ENCODE results near the gene PDCD2L. TPM values are rescaled to one million over a fixed set of nuclear protein-coding genes. Genes with fewer than 3 reads are reported as not detected.

Gene PDCD2L
- polyA plus RNA-seq, 1 of the 3 experiments (the other 2 are of a cell fraction) = 20.8 TPM

- TF ChIP-seq, protein P1, sequence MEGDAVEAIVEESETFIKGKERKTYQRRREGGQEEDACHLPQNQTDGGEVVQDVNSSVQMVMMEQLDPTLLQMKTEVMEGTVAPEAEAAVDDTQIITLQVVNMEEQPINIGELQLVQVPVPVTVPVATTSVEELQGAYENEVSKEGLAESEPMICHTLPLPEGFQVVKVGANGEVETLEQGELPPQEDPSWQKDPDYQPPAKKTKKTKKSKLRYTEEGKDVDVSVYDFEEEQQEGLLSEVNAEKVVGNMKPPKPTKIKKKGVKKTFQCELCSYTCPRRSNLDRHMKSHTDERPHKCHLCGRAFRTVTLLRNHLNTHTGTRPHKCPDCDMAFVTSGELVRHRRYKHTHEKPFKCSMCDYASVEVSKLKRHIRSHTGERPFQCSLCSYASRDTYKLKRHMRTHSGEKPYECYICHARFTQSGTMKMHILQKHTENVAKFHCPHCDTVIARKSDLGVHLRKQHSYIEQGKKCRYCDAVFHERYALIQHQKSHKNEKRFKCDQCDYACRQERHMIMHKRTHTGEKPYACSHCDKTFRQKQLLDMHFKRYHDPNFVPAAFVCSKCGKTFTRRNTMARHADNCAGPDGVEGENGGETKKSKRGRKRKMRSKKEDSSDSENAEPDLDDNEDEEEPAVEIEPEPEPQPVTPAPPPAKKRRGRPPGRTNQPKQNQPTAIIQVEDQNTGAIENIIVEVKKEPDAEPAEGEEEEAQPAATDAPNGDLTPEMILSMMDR (IDR thresholded peaks at IDR 0.05) = no peak
- TF ChIP-seq YY1 (IDR thresholded peaks at IDR 0.05; ENCODE audit: low read depth) = no peak
- TF ChIP-seq RXRA (IDR thresholded peaks at IDR 0.05; ENCODE audit: borderline replicate concordance, low read depth) = no peak
- TF ChIP-seq CHD2 (IDR thresholded peaks at IDR 0.05; ENCODE audit: low read length, partially characterized antibody) = no peak
- TF ChIP-seq GABPA (IDR thresholded peaks at IDR 0.05; ENCODE audit: low read depth) = no peak
- no peak for TF ChIP-seq RAD21 (IDR thresholded peaks at IDR 0.05; ENCODE audit: low read length)
- no peak for TF ChIP-seq SMC3 (IDR thresholded peaks at IDR 0.05; ENCODE audit: low read depth, low read length)
- TF ChIP-seq NRF1 (IDR thresholded peaks at IDR 0.05; ENCODE audit: low read depth, low read length) = no peak
Observed at GRCh38 chr19:34418300-34418699, 14.1 kb downstream of the PDCD2L start (continued).

DNA sequence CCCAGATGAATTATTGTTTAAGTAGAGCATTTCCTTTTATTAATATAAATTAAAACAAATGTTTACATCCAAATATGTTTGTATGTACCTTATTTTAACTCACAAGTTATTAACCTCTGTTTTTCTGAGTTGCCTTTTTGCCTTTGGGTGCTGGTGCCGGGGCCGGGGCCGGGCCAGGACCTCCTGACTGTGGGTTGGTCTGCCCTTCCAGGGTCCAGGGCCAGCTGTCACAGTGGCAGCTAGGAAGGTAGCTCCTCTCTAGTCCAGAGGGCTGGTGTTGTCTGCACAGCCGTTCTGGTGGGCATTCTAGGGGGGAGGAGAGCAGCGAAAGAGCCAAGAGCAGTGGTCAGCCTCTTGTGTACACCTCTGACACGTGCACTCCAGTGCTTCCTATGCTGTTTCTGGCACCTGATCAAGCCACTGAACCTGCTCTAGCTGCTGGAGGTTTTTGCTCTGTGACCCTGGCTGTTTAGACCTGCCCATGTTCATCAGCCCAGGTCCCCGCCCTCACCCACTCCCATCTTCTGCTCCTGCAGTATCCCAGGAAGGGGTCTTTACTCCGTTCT lies 22.0 kb downstream of the PDCD2L start:
- Histone ChIP-seq H2AFZ (ENCODE audit: low read depth) (no peak overlapping the region), H3K27ac (ENCODE audit: low read depth in 2 of 2, low read length in 1 of 2) (no peak overlapping the region), H4K20me1 (ENCODE audit: insufficient read depth) (peaks cover 26% of the 10 kb centered on the region), H3K79me2 (ENCODE audit: insufficient read depth) (peaks cover 38% of the 10 kb centered on the region), H3K9me3 (no peaks in the 10 kb centered on the region), H3F3A (replicated peaks; ENCODE audit: insufficient read depth) (peaks cover 4% of the 10 kb centered on the region), H3K36me3 (replicated peaks in 1 of 2; ENCODE audit: control insufficient read depth in 1 of 2, insufficient read depth in 2 of 2, low read length in 1 of 2) (peaks cover 6 to 17% of the 10 kb centered on the region in 2 experiments), H3K4me2 (no peak overlapping the region), H3K4me1 (ENCODE audit: control insufficient read depth in 1 of 2, insufficient read depth in 2 of 2, low read depth in 1 of 2, low read length in 1 of 2) (peaks cover 9 to 12% of the 10 kb centered on the region in 2 experiments; a peak in 3 of 4 replicates), H3K27me3 (ENCODE audit: insufficient read depth) (no peaks in the 10 kb centered on the region), H3K4me3 (ENCODE audit: low read depth in 2 of 2, low read length in 1 of 2) (no peak overlapping the region), H3K9ac (no peak overlapping the region), H3K9me2 (no peaks in the 10 kb centered on the region)
- 86% methylated on average over 8 of the region's 8 CpGs for WGBS (ENCODE audit: low lambda C conversion rate)
- no peak for DNase-seq
- CTCF ChIA-PET = no interaction called here
- POLR2A ChIA-PET = no interaction called here
- TF ChIP-seq, protein P2, sequence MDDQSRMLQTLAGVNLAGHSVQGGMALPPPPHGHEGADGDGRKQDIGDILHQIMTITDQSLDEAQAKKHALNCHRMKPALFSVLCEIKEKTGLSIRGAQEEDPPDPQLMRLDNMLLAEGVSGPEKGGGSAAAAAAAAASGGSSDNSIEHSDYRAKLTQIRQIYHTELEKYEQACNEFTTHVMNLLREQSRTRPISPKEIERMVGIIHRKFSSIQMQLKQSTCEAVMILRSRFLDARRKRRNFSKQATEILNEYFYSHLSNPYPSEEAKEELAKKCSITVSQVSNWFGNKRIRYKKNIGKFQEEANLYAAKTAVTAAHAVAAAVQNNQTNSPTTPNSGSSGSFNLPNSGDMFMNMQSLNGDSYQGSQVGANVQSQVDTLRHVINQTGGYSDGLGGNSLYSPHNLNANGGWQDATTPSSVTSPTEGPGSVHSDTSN (IDR thresholded peaks at IDR 0.05) = no peak
- TF ChIP-seq, protein P3, sequence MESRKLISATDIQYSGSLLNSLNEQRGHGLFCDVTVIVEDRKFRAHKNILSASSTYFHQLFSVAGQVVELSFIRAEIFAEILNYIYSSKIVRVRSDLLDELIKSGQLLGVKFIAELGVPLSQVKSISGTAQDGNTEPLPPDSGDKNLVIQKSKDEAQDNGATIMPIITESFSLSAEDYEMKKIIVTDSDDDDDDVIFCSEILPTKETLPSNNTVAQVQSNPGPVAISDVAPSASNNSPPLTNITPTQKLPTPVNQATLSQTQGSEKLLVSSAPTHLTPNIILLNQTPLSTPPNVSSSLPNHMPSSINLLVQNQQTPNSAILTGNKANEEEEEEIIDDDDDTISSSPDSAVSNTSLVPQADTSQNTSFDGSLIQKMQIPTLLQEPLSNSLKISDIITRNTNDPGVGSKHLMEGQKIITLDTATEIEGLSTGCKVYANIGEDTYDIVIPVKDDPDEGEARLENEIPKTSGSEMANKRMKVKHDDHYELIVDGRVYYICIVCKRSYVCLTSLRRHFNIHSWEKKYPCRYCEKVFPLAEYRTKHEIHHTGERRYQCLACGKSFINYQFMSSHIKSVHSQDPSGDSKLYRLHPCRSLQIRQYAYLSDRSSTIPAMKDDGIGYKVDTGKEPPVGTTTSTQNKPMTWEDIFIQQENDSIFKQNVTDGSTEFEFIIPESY (IDR thresholded peaks at IDR 0.05; ENCODE audit: borderline replicate concordance, low read depth) = no peak
- no peak for TF ChIP-seq MXI1 (IDR thresholded peaks at IDR 0.05; ENCODE audit: low read depth, low read length)
- TF ChIP-seq EZH2phosphoT487 (IDR thresholded peaks at IDR 0.05; ENCODE audit: borderline replicate concordance, low read depth) = no peak
- TF ChIP-seq RFX5 (IDR thresholded peaks at IDR 0.05; ENCODE audit: low read length) = no peak
- TF ChIP-seq NFIC (IDR thresholded peaks at IDR 0.05; ENCODE audit: borderline replicate concordance) = no peak
- no peak for TF ChIP-seq TEAD4 (IDR thresholded peaks at IDR 0.05; ENCODE audit: borderline replicate concordance, insufficient read depth)
- TF ChIP-seq NRF1 (IDR thresholded peaks at IDR 0.05; ENCODE audit: low read depth, low read length) = no peak
- no peak for TF ChIP-seq FOSL2 (IDR thresholded peaks at IDR 0.05; ENCODE audit: borderline replicate concordance, low read depth)
- no peak for TF ChIP-seq GABPA (IDR thresholded peaks at IDR 0.05; ENCODE audit: low read depth)
- TF ChIP-seq JUND (IDR thresholded peaks at IDR 0.05) = no peak
- TF ChIP-seq RXRA (IDR thresholded peaks at IDR 0.05; ENCODE audit: borderline replicate concordance, low read depth) = no peak
- TF ChIP-seq YY1 (IDR thresholded peaks at IDR 0.05; ENCODE audit: low read depth) = no peak
- TF ChIP-seq USF2 (IDR thresholded peaks at IDR 0.05; ENCODE audit: borderline replicate concordance, low read depth, low read length) = no peak
- no peak for TF ChIP-seq IRF3 (IDR thresholded peaks at IDR 0.05; ENCODE audit: low read depth, low read length)
- TF ChIP-seq, protein P1 (IDR thresholded peaks at IDR 0.05) = no peak
- no peak for TF ChIP-seq CHD2 (IDR thresholded peaks at IDR 0.05; ENCODE audit: low read length, partially characterized antibody)
- no peak for TF ChIP-seq FOXM1 (IDR thresholded peaks at IDR 0.05; ENCODE audit: low read depth)
- TF ChIP-seq FOXJ3 (CRISPR knock-in tag; IDR thresholded peaks at IDR 0.05) = no peak
- TF ChIP-seq MEF2A (IDR thresholded peaks at IDR 0.05; ENCODE audit: borderline replicate concordance, low read depth) = no peak

Measured in SK-N-SH (cell line).